ENCODE results near the gene MS4A15. TPM values are rescaled to one million over a fixed set of nuclear protein-coding genes. Genes with fewer than 3 reads are reported as not detected.

MS4A15 gene
- total RNA-seq, 1 experiment from 2014 or later: not detected

DNA sequence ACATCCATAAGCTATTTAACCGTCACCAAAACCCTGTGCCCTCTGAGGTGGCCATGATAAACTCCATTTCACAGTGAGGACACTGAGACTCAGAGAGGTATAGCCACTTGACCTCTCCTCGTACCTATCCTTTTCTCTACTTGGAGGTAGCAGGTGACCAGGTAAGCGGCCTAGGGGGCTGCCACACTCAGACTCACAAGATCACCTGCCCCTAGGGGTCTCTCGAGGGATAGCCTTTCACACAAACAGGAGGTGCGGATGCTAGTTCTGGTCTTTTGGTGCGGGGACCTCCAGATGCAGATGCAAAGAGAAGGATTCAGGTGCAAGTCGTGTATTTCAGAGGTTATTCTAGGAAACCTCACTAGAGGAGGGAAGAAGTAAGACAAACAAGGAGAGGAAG lies 17.6 kb upstream of the MS4A15 start:
- Mint-ChIP-seq H3K27ac (ENCODE audit: unreplicated experiment) (no peak overlapping the region), H3K4me1 (ENCODE audit: low read depth, unreplicated experiment) (no peaks in the 10 kb centered on the region), H3K4me3 (ENCODE audit: low read depth, unreplicated experiment) (no peak overlapping the region), H3K27me3 (ENCODE audit: unreplicated experiment) (peaks cover 51% of the 10 kb centered on the region), H3K36me3 (ENCODE audit: insufficient read depth, unreplicated experiment) (peaks cover 3% of the 10 kb centered on the region), H3K9me3 (ENCODE audit: low read depth, unreplicated experiment) (no peaks in the 10 kb centered on the region)
- intact Hi-C loops (cut with micrococcal nuclease; ENCODE audit: unreplicated experiment): no loop called here
- TF ChIP-seq, protein P1, sequence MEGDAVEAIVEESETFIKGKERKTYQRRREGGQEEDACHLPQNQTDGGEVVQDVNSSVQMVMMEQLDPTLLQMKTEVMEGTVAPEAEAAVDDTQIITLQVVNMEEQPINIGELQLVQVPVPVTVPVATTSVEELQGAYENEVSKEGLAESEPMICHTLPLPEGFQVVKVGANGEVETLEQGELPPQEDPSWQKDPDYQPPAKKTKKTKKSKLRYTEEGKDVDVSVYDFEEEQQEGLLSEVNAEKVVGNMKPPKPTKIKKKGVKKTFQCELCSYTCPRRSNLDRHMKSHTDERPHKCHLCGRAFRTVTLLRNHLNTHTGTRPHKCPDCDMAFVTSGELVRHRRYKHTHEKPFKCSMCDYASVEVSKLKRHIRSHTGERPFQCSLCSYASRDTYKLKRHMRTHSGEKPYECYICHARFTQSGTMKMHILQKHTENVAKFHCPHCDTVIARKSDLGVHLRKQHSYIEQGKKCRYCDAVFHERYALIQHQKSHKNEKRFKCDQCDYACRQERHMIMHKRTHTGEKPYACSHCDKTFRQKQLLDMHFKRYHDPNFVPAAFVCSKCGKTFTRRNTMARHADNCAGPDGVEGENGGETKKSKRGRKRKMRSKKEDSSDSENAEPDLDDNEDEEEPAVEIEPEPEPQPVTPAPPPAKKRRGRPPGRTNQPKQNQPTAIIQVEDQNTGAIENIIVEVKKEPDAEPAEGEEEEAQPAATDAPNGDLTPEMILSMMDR (IDR thresholded peaks at IDR 0.05; ENCODE audit: unreplicated experiment): no peak
- no TSS peak for BruUV-seq (replicated peaks)
- DNase-seq: no peak
- CTCF ChIA-PET: interaction anchor here (1.0 kb wide), 1 partner anchor 17 kb away, joined by 3 read pairs; the partner anchor contains the start of gene MS4A15

GRCh38 chr11:60740573-60740972 lies 16.1 kb upstream of the MS4A15 start:
- Mint-ChIP-seq H3K27me3 (ENCODE audit: unreplicated experiment) (peaks cover 57% of the 10 kb centered on the region), H3K36me3 (ENCODE audit: insufficient read depth, unreplicated experiment) (peaks cover 3% of the 10 kb centered on the region), H3K27ac (ENCODE audit: unreplicated experiment) (no peak overlapping the region), H3K4me1 (ENCODE audit: low read depth, unreplicated experiment) (no peaks in the 10 kb centered on the region), H3K9me3 (ENCODE audit: low read depth, unreplicated experiment) (no peaks in the 10 kb centered on the region), H3K4me3 (ENCODE audit: low read depth, unreplicated experiment) (no peak overlapping the region)
- CTCF ChIA-PET: no interaction called here
- TF ChIP-seq, protein P1 (IDR thresholded peaks at IDR 0.05; ENCODE audit: unreplicated experiment): no peak
- no peak for DNase-seq
- no TSS peak for BruUV-seq (replicated peaks)
- intact Hi-C loops (cut with micrococcal nuclease; ENCODE audit: unreplicated experiment): no loop called here

GRCh38 chr11:60741421-60741820 lies 15.2 kb upstream of the MS4A15 start:
- intact Hi-C loops (cut with micrococcal nuclease; ENCODE audit: unreplicated experiment): no loop called here
- H3K27ac Mint-ChIP-seq (ENCODE audit: unreplicated experiment): no peak overlapping the region
- peaks cover 57% of the 10 kb centered on the region for H3K27me3 Mint-ChIP-seq (ENCODE audit: unreplicated experiment)
- no peak for DNase-seq
- no TSS peak for BruUV-seq (replicated peaks)
- H3K36me3 Mint-ChIP-seq (ENCODE audit: insufficient read depth, unreplicated experiment): peaks cover 3% of the 10 kb centered on the region
- H3K4me3 Mint-ChIP-seq (ENCODE audit: low read depth, unreplicated experiment): no peak overlapping the region
- no peaks in the 10 kb centered on the region for H3K4me1 Mint-ChIP-seq (ENCODE audit: low read depth, unreplicated experiment)
- TF ChIP-seq, protein P1 (IDR thresholded peaks at IDR 0.05; ENCODE audit: unreplicated experiment): no peak
- no peaks in the 10 kb centered on the region for H3K9me3 Mint-ChIP-seq (ENCODE audit: low read depth, unreplicated experiment)
- CTCF ChIA-PET: no interaction called here

DNA sequence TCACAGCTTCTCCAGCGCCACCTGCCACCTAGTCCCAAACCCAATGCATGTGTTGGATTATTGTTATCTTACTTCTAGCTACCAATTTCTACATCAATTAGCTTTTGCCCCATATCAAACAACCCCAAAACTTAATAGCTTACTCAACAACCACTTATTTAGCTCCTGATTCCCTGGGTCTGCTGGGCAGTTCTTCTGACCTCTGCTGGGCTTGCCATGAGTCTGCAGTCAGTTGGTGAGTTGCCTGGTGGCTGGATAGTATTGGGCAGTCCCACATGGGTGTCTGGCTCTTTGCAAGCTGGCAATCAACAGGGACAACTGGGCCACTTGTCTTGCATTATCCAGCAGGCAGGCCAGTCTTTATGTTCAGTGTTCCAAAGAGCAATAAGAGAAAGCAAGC lies 13.6 kb upstream of the MS4A15 start:
- no peak overlapping the region for H3K4me3 Mint-ChIP-seq (ENCODE audit: low read depth, unreplicated experiment)
- CTCF ChIA-PET: interaction anchor here (0.6 kb wide), 1 partner anchor 12 kb away, joined by 5 read pairs; no protein-coding TSS in a partner anchor
- H3K27me3 Mint-ChIP-seq (ENCODE audit: unreplicated experiment): peaks cover 46% of the 10 kb centered on the region
- no peak for DNase-seq
- no peaks in the 10 kb centered on the region for H3K4me1 Mint-ChIP-seq (ENCODE audit: low read depth, unreplicated experiment)
- no peak overlapping the region for H3K27ac Mint-ChIP-seq (ENCODE audit: unreplicated experiment)
- H3K9me3 Mint-ChIP-seq (ENCODE audit: low read depth, unreplicated experiment): peaks cover 3% of the 10 kb centered on the region
- BruUV-seq (replicated peaks): no TSS peak
- TF ChIP-seq, protein P1 (IDR thresholded peaks at IDR 0.05; ENCODE audit: unreplicated experiment): no peak
- intact Hi-C loops (cut with micrococcal nuclease; ENCODE audit: unreplicated experiment): no loop called here
- H3K36me3 Mint-ChIP-seq (ENCODE audit: insufficient read depth, unreplicated experiment): peaks cover 3% of the 10 kb centered on the region
